K562 (cell line): ENCODE measurements around the gene UPK2. TPM values are rescaled to one million over a fixed set of nuclear protein-coding genes. Genes with fewer than 3 reads are reported as not detected.

Source experiments
- ARHGAP35 ChIP-seq: fragments of 450-650 bp; IDR thresholded peaks from 2 replicates; pipeline ENCODE4 v1.6.1; 2018; ENCODE audit not compliant: partially characterized antibody
- E4F1 ChIP-seq: fragments of 250-450 bp; sonication (Bioruptor Pico); IDR thresholded peaks from 2 replicates; pipeline ENCODE4 v1.5.0; 2021; ENCODE audit warnings: mild to moderate bottlenecking, borderline replicate concordance
- ELF1 ChIP-seq: fragments of 200-800 bp; sonication (Bioruptor generic); IDR thresholded peaks from 2 replicates; pipeline ENCODE4 v1.6.1; 2016; ENCODE audit warnings: missing genetic modification characterization, missing compliant biosample characterization
- FOXM1 ChIP-seq, 2 experiments: fragments of 450-650 bp in 1 of 2; sonication (generic) in 1 of 2; formaldehyde crosslinking in 1 of 2; IDR thresholded peaks; 2 replicates each; pipeline versions ENCODE4 v1.6.1 to v1.9.0; 2017 to 2022; ENCODE audit warnings: low read depth in 2 of 2, mild to moderate bottlenecking in 2 of 2, missing genetic modification reagents in 1 of 2, moderate library complexity in 1 of 2
- GTF2F1 ChIP-seq: IDR thresholded peaks from 2 replicates; pipeline ENCODE4 v1.6.1; 2011; ENCODE audit warnings: low read depth, low read length, improper control_type of control experiment
- HDAC3 ChIP-seq: fragments of 450-650 bp; IDR thresholded peaks from 2 replicates; pipeline ENCODE4 v1.6.1; 2018; ENCODE audit warnings: borderline replicate concordance, mild to moderate bottlenecking, moderate library complexity; ENCODE audit not compliant: partially characterized antibody
- MGA ChIP-seq: fragments of 450-650 bp; IDR thresholded peaks from 2 replicates; pipeline ENCODE4 v1.6.1; 2016; ENCODE audit warnings: mild to moderate bottlenecking, moderate library complexity
- POLR3G ChIP-seq: IDR thresholded peaks from 2 replicates; pipeline ENCODE4 v1.6.1; 2011; ENCODE audit not compliant: insufficient read length, insufficient replicate concordance; ENCODE audit errors: extremely low read depth
- SIX5 ChIP-seq, 2 experiments: IDR thresholded peaks; 2 replicates each; pipeline ENCODE4 v1.6.1; 2011; ENCODE audit warnings: low read length in 2 of 2, borderline replicate concordance in 1 of 2, low read depth in 1 of 2, mild to moderate bottlenecking in 1 of 2, moderate library complexity in 1 of 2; ENCODE audit not compliant: insufficient read depth in 1 of 2
- ZNF780A ChIP-seq: fragments of 250-450 bp; sonication (Bioruptor Pico); IDR thresholded peaks from 2 replicates; pipeline ENCODE4 v1.5.0; 2021; ENCODE audit warnings: mild to moderate bottlenecking
- polyA plus RNA-seq, 8 experiments: library from polyadenylated mRNA; depleted of rRNA in 4 of 8; stranded (reverse) in 5 of 8; unstranded in 3 of 8; fragments of >200 nt; fragmentation: Nextera tagmentation in 2 of 8; fragmentation: Illumina TruSeq in 1 of 8; extraction: Ambion mirVana in 2 of 8; extraction: Trizol in 1 of 8; gene quantifications; 2 replicates each; pipeline versions ENCODE4 v1.2.1 to v1.2.3, GENCODE V29; 2011 to 2014; ENCODE audit warnings: inconsistent platforms in 1 of 8, missing spikeins in 1 of 8
- total RNA-seq, 7 experiments: library from RNA; depleted of rRNA in 6 of 7; stranded (reverse); fragments of >200 nt in 6 of 7; fragmentation: Illumina TruSeq in 2 of 7; extraction: Trizol in 2 of 7; gene quantifications; 2 replicates each; pipeline versions ENCODE4 v1.2.1 to v1.2.3, GENCODE V29; 2011 to 2021; ENCODE audit warnings: low replicate concordance in 1 of 7

UPK2 gene
- total and polyA plus RNA-seq, 9 of the 15 experiments (the other 6 are each of a cell fraction or from before 2014, with no cell fraction given): not detected

- TF ChIP-seq POLR3G (no peak), FOXM1 (IDR thresholded peaks at IDR 0.05; ENCODE audit: low read depth) (no peak; the same call in 1 of the 2 replicates), FOXM1 (CRISPR knock-in tag; IDR thresholded peaks at IDR 0.05; ENCODE audit: low read depth) (no peak), ELF1 (tag) (peak; percentile 54), ARHGAP35 (no peak), MGA (peak; percentile 98), HDAC3 (no peak), E4F1 (CRISPR knock-in tag) (no peak), SIX5 (IDR thresholded peaks at IDR 0.05; ENCODE audit: borderline replicate concordance in 1 of 2, insufficient read depth in 1 of 2, low read depth in 1 of 2, low read length in 2 of 2) (no peak), ZNF780A (CRISPR knock-in tag) (no peak), GTF2F1 (no peak)
These were observed 24.2 kb downstream of the UPK2 start (continued) for GRCh38 chr11:118980191-118980881.
